NOMO-1 treated with DMSO at 0.1 percent for 48 hours (cell line): ENCODE results near the gene F3.
A peak's percentile ranks its signal among the peaks of the same experiment; 100 is the strongest.

Source experiments
- DNase-seq: peaks from one replicate; lab custom pipeline; 2025; ENCODE audit not compliant: unreplicated experiment; lab: John Stamatoyannopoulos, UW

The F3 gene

GRCh38 chr1:94553323-94553730 lies 11.8 kb upstream of the F3 start:
- DNase-seq: no peak

GRCh38 chr1:94552071-94552586 lies 10.6 kb upstream of the F3 start:
- DNase-seq: no peak

DNA sequence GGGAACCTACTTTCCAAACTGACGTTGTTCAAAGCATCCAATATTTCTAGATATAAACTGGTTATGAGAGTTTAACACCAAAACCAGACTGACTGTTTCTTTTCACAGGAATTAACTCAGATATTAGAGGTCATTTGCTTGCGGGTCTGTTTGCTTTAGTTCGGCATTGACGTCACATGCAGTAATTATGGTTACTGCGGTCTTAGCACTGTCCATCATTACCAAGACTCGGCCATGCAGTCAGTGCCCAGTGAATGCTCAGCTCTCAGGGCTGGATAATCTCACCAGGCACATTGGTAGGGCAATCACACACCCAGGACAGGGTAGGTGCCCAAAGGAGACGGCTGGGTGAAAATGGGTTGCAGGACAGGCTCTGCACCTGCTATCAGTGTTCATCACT lies 9.9 kb upstream of the F3 start:
- no peak for DNase-seq

- DNase-seq: no peak
These were observed 9.3 kb upstream of the F3 start for GRCh38 chr1:94550800-94551241.

- no peak for DNase-seq
These were observed 8.8 kb upstream of the F3 start for GRCh38 chr1:94550396-94550795.

- DNase-seq: no peak
These were observed 8.1 kb upstream of the F3 start for GRCh38 chr1:94549706-94550105.

DNA sequence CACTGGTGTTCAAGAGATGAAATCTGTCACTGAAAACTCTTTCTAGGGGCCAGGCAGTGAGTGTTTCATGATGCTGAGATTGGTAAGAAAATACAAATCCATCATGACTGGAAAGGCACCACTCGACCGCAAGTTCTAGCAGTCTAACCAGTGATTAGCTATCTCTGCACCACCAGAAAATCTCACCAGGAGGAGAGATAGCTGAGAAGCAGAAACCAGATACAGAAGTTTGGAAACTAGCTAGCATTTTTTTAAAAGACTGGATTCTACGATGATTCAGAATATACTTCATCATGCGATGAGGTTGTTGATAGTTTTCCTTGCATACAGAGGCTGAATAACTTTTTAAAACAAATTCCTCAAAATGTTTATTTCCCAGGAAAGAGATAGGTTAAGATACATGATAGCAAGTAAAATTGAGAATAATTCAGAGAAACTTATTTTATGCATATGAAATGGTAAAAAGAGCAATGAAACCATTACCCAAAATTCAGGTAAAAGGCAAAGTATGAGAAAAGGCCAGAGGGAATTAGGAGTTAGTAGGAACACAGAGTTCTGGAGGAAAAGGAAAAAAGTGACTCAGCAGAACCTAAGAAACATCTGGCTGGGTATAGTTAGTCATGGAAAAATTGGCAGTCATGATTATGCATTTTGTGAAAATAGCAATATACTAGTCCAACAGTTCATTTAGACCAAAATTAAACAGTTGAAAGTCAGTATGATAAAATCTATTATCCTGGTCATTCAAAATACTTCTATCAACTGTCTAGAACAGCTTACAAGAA lies 3.3 kb upstream of the F3 start:
- DNase-seq: no peak

DNA sequence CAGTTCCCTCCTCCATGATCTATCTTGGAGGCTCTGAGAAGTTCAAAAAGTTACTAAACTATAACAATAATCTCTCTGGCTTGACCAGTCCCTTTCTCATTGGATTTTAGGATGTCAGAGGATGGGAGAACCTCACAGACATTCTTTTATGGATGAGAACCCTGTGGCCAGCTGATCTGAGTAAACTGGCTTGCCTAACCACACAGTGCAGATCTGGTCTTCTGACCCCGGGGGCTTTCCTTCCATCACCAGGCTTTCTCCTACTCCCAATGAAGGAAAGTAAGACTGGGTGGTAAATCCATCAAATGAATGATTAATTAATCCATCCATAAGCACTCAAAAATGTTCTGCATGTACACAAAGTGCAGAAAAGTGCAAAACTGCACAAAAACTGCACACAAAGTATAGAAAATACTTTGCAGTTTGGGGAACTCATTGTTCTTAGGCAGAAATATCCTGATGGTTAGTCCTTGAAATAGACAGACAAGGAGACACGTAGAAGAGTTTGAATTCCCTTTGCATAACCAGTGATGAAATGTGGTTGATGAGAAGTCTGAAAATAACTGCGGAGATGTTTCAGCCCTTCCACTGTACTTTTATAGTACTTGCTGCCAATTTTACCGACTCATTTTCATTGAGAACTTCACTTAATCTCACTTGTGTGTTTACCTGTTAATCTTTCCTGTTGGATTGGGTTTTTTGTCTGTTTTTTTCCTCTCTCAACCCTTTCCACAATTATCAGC lies 2.5 kb upstream of the F3 start:
- DNase-seq: peak; percentile 30

GRCh38 chr1:94543001-94543400 lies 1.4 kb upstream of the F3 start:
- DNase-seq: peak; percentile 35

DNA sequence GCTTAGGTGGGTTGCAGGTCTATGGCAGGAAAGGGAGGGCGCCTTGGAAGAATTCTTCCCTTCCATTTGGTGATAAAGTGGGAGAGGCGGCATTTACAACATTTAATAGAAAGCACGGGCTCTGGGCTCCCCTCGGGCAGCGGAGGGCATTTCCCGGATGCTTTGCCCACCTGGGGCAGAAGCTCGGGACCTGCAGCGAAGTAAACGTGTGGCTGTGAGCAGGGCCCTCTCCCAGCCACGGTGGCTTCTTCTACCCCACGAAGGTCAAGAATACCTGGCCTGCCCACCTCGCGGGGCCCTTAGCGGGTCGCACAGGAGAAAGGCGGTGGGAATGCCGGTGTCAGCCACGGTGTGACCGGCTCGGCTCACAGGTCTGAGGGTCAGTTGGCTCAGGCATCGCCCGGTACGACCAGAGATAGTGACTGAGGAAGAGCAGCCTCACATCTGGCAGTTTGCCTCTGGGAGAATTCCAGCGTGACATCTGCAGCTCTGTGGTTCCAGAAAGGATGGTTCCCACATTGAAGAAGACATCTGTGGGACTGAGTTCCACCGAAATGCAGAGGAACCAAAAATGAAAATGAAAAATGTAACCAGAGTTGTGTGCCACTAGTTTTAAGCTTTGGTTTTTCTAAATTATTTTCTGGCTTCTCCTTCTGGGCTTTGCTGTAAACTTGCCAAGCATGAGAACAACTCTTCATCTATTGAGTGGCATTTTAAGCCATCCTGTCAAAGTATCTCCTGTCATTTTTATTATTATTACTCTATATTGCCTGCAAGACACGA lies 720 bp upstream of the F3 start:
- no peak for DNase-seq

DNA sequence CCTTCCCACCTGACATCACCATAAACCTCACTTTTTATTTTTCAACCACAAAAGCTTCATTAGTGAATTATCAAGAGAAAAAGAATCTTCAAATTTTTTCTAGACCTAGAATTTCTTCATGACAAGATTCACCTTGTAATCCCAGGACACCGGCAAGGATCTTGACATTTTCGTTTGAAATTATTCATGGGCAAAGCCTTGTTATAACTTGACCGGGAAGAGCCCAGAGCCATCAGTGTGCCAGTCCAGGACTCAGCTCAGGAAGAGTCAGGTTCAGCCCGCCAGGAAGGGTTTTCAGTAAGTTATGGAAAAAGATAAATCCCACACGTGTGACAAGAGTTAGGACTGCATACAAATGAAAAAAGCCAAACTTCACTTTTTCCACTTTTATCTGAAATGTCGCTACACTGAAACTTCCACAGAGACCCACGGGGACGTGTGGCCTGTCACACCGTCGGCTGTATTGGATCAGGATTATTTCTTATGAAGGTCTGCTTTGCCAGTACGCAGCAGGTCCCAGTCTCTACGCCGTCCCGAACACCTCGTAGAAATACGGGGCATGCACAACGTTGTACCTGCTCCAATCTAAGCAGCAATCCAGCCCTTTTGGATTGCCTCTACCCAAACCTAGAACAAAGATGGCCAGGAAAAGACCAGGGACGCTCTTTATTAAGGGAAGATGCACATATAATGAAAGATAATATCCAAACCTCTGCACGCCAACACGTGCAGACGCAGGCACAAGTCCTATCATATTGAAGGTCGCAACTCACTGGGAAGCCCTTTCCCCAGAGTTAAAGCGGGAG lies 916 bp downstream of the F3 start:
- DNase-seq: no peak

DNA sequence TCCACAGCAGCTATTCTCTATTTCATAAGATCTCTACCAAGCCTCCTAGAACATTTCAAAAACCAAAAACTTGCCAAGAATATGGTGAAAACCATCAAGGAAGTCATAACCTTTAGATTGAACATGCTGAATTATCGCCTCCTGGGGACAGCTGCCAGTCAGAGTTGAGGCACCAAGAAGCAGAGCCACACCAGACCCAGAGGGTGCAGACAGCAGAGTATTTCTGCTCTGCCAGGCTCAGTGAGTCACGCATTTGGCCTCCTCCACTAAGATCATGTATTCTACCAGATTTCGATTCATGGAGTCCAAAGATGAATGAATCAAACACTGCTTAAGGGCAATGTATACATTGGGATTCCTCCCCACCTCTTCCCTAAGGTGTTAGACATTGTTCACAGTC lies 2.1 kb downstream of the F3 start:
- no peak for DNase-seq

DNA sequence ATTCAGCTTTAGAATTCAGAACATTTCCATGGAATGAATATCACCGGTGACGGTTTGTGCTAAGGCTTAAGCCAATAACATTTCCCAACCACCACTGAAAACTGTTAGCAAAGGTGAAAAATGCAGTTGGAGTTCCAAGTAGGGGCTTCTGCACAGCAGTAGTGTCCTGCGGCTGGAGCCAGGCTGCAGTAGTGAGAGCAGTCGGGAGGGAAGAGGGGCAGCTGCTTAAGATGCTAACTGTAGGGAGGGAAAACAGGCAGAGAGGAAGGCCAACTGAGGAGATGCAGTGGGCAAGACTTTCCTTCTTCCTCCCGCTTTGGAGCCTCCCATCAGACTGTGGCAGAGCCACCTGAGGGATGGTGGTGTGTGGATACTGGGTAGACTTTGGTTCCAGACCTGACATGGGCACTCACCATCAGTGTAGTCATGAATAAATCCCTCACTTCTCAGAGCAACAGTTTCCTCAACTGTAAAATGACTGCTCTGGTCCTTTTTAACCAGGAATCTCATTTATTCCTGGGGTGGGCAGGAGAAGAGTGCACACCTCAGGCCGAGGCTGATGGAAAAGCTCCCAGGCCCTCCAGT lies 3.2 kb downstream of the F3 start:
- DNase-seq: no peak

DNA sequence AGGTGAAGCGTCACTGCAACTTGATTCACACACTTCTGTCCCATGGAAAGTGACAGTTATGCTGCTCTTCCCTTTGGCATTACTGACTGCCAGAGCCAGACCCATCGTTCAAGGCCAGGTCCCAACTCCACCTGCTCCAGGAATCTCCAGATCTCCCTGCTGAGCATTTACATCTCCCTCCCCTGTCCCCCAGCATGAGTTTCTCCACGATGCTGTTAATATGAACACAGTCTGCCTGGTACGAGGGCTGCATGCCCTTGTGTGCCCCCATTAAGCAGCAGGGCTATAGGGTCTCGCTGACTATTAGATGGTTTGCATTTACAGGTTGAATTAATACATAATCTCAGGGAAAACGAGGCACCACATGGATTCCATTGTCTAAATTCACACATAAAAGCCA lies 4.3 kb downstream of the F3 start:
- DNase-seq: no peak

DNA sequence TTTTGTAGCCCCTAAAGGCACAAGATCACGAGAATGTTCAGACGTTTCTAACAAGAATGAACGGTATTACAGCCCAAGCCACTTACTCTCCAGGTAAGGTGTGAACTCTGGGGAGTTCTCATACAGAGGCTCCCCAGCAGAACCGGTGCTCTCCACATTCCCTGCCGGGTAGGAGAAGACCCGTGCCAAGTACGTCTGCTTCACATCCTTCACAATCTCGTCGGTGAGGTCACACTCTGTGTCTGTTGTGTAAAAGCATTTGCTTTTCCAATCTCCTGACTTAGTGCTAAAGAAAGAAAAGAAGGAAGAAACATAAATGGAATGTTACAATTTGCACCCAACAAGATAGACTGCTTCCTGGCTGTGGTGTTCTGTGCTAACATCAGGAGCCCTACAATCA lies 5.7 kb downstream of the F3 start:
- no peak for DNase-seq

GRCh38 chr1:94535095-94535494 lies 6.5 kb downstream of the F3 start:
- no peak for DNase-seq

GRCh38 chr1:94532077-94532476 lies 9.5 kb downstream of the F3 start:
- no peak for DNase-seq

- DNase-seq: no peak
These were observed 9.9 kb downstream of the F3 start for GRCh38 chr1:94531664-94532063.

DNA sequence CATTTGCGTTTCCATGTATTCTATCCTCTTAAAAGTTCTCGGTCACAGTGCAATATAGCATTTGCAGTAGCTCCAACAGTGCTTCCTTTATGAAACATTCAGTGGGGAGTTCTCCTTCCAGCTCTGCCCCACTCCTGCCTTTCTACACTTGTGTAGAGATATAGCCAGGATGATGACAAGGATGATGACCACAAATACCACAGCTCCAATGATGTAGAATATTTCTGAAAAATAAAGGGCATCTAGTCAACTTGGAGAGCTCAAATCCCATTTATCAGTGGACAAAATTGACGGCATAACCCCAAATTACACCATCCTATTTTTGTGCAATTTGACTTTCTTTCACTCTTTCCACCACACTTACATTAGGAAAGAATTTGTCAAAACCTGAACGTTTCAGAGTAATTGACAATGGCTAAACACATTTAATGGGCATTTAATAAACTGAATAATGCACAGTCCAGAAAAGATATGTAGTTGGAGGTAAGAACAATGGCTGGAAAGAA lies 11.1 kb downstream of the F3 start:
- no peak for DNase-seq

DNA sequence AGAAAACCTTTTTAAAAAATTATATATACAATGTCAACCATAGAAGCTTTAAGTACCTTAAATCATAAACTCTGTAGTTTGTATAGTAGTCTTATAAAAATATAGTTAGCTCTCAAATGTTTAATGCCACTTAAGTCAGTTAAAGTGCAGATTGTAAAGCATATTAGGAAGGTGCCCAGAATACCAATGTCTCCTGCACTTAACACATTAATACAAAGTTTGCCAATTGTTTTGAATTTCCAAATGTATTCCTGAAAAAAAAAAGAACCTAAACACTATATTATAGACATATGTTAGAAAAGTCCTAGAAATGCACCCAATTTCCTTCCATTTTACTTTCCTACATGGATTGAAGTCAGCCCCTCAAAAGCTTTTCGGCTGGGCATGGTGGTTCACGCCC lies 12.1 kb downstream of the F3 start:
- DNase-seq: no peak
